Measurements from ENCODE around the gene SNX30.

SNX30 gene

GRCh38 chr9:112783551-112783954 lies 33.0 kb downstream of the SNX30 start:
- no peak for DNase-seq (ENCODE audit: low read depth in 3 of 3)

- DNase-seq (ENCODE audit: low read depth in 3 of 3): no peak
Measured at GRCh38 chr9:112784020-112784785, 33.6 kb downstream of the SNX30 start.

- DNase-seq (ENCODE audit: low read depth in 3 of 3): no peak
Measured at GRCh38 chr9:112785986-112786385, 35.4 kb downstream of the SNX30 start.

- no peak for DNase-seq (ENCODE audit: low read depth in 3 of 3)
Measured at GRCh38 chr9:112786829-112787520, 36.4 kb downstream of the SNX30 start.

GRCh38 chr9:112787978-112788377 lies 37.4 kb downstream of the SNX30 start:
- no peak for DNase-seq (ENCODE audit: low read depth in 3 of 3)

- no peak for DNase-seq (ENCODE audit: low read depth in 3 of 3)
Measured at GRCh38 chr9:112789473-112789872, 38.9 kb downstream of the SNX30 start.

- no peak for DNase-seq (ENCODE audit: low read depth in 3 of 3)
Measured at GRCh38 chr9:112789891-112790774, 39.6 kb downstream of the SNX30 start.

GRCh38 chr9:112792670-112793069 lies 42.1 kb downstream of the SNX30 start:
- DNase-seq (ENCODE audit: low read depth in 3 of 3): no peak

- peak; percentile 63 to 83 (median 68) for DNase-seq (ENCODE audit: low read depth in 3 of 3)
Measured at GRCh38 chr9:112793213-112793810, 42.8 kb downstream of the SNX30 start.

- DNase-seq (ENCODE audit: low read depth in 3 of 3): no peak
Measured at GRCh38 chr9:112794731-112795130, 44.2 kb downstream of the SNX30 start.

- no peak for DNase-seq (ENCODE audit: low read depth in 3 of 3)
Measured at GRCh38 chr9:112795921-112796320, 45.4 kb downstream of the SNX30 start.

- DNase-seq (ENCODE audit: low read depth in 3 of 3): no peak
Measured at GRCh38 chr9:112796485-112796884, 45.9 kb downstream of the SNX30 start.

- DNase-seq (ENCODE audit: low read depth in 3 of 3): no peak
Measured at GRCh38 chr9:112809351-112809848, 58.8 kb downstream of the SNX30 start.

GRCh38 chr9:112809906-112810305 lies 59.3 kb downstream of the SNX30 start:
- no peak for DNase-seq (ENCODE audit: low read depth in 3 of 3)

- no peak for DNase-seq (ENCODE audit: low read depth in 3 of 3)
Measured at GRCh38 chr9:112810696-112811490, 60.3 kb downstream of the SNX30 start.

- no peak for DNase-seq (ENCODE audit: low read depth in 3 of 3)
Measured at GRCh38 chr9:112811518-112811917, 61.0 kb downstream of the SNX30 start.

- DNase-seq (ENCODE audit: low read depth in 3 of 3): no peak
Measured at GRCh38 chr9:112815868-112816267, 65.3 kb downstream of the SNX30 start.

GRCh38 chr9:112817860-112818203 lies 67.3 kb downstream of the SNX30 start:
- no peak for DNase-seq (ENCODE audit: low read depth in 3 of 3)

GRCh38 chr9:112819635-112820496 lies 69.3 kb downstream of the SNX30 start:
- DNase-seq (ENCODE audit: low read depth in 3 of 3): no peak

- no peak for DNase-seq (ENCODE audit: low read depth in 3 of 3)
Measured at GRCh38 chr9:112820881-112821280, 70.3 kb downstream of the SNX30 start.

Data from stimulated activated CD4-positive, alpha-beta T cell treated with anti-CD3 and anti-CD28 coated beads, TNF-alpha, amount 100 ng/mL, for 24 hours (primary cell).